OCI-LY7 (cell line): Measurements from ENCODE around the gene KLRF1.

Experiments used
- CTCF ChIP-seq: fragments of 200-600 bp; sonication (generic); conservative IDR thresholded peaks from 2 replicates; pipeline ENCODE4 v1.5.1; 2014; ENCODE audit warnings: mild to moderate bottlenecking, antibody characterized with exemption, low read length, moderate library complexity, mixed read lengths
- EZH2phosphoT487 ChIP-seq: fragments of 200-600 bp; sonication (generic); IDR thresholded peaks from 2 replicates; pipeline ENCODE4 v1.6.1; 2018; ENCODE audit warnings: low read depth, borderline replicate concordance, mild to moderate bottlenecking, mixed run types, antibody characterized with exemption, low read length, moderate library complexity, mixed read lengths

DNA sequence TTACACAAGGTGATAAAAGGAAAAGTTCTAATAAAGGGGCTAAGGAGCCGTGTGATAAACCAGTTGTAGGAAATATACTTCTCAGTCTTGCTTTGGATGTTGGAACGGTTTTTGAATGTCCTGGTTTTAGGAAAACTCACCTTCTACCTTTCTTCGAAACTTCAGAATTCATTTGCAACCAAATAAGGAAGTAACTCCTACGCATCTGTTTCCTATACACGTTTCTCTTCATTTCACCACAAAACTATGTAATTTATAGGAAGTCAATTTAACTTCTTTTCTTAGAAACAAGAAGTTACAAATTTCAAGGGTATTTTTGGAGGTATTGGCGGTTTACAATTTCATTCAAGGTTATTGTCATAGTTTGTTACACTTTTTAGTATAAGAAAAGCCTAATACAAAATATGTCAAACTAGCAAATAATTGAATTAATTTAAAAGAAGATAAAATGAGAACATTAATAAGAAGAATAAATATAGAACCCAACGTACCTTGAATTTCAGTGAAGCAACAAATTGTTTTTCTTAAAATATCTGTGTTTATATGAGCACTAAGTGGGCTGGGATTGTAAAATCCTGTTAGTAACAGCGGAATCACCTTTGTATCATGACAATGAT, 33.4 kb upstream of the KLRF1 start:
- no peak for TF ChIP-seq CTCF
- TF ChIP-seq EZH2phosphoT487, result no peak
